Vagina (tissue), 2 donors: ENCODE results near the gene TMEM242.

ENCODE experiments used
- CTCF ChIP-seq, 3 experiments: fragments of 450-650 bp in 2 of 3; fragments of 200-600 bp in 1 of 3; sonication (generic) in 1 of 3; IDR thresholded peaks; one replicate each; pipeline ENCODE4 v1.5.1; 2017 to 2019; ENCODE audit warnings: antibody characterized with exemption in 3 of 3, mild to moderate bottlenecking in 2 of 3, moderate library complexity in 2 of 3
- POLR2A ChIP-seq, 2 donors: fragments of 450-650 bp; IDR thresholded peaks; one replicate each; pipeline ENCODE4 v1.6.1; 2017; ENCODE audit warnings: antibody characterized with exemption in 2 of 2, mild to moderate bottlenecking in 2 of 2, moderate library complexity in 2 of 2
- POLR2AphosphoS5 ChIP-seq, 2 donors: sonication (generic); formaldehyde crosslinking; IDR thresholded peaks; one replicate each; pipeline ENCODE4 v1.9.0; 2017; ENCODE audit warnings: antibody characterized with exemption in 2 of 2, mild to moderate bottlenecking in 2 of 2, low read depth in 1 of 2; ENCODE audit not compliant: insufficient read depth in 1 of 2

GRCh38 chr6:157314705-157315321 is 8.5 kb downstream of the TMEM242 start:
- peak; percentile 81 to 87 (median 83) for TF ChIP-seq CTCF (IDR thresholded peaks at IDR 0.05)
- TF ChIP-seq POLR2AphosphoS5 (IDR thresholded peaks at IDR 0.05; ENCODE audit: insufficient read depth in 1 of 2, low read depth in 1 of 2), result peak in 1 of 2 donors; percentile 69
- TF ChIP-seq POLR2A (IDR thresholded peaks at IDR 0.05), result no peak
